Erythroblast (primary cell): ENCODE measurements around the gene DNASE1L2.

Experiments used
- GATA1 ChIP-seq: IDR thresholded peaks from 2 replicates; pipeline ENCODE4 v1.6.1; 2011; ENCODE audit warnings: low read depth, mild to moderate bottlenecking, control low read depth, low read length, moderate library complexity
- POLR2A ChIP-seq: IDR thresholded peaks from 2 replicates; pipeline ENCODE4 v1.6.1; 2011; ENCODE audit warnings: mild to moderate bottlenecking, low read length

DNA sequence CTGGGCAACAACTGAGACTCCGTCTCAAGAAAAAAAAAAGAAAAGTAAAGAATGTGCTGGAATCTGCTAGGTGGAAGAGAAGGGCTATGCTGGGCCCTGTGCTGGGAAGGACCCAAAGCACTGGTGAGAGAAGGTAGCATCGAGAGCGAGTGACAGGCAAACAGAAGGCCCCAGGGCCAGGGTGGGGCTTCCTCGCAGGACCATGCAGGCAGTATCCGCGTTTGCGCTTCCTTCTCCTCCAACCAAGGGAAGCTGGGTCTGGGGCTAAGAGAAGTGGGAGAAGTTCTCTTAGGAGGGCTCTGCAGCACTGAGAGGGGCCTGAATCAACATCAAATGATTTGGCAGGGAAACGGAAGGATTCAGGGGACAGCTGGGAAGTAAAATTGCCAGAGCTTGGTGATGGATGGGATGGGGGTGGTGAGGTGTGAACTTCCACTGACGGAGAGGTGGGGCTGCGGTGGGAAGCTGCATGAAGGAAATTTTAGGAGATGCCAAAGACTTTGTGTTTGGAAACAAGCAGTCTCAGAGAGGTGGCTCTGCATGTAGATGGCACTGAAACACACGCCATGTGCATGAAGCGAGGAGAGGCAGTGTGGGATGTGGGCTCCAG is 20.4 kb downstream of the DNASE1L2 start:
- TF ChIP-seq POLR2A (no peak), GATA1 (no peak)
